HepG2 (cell line): ENCODE results near the gene CFAP300. TPM values are rescaled to one million over a fixed set of nuclear protein-coding genes. Genes with fewer than 3 reads are reported as not detected.
A peak's percentile ranks its signal among the peaks of the same experiment; 100 is the strongest.

Source experiments
- ARNT2 ChIP-seq: sonication (generic); formaldehyde crosslinking; IDR thresholded peaks from 2 replicates; pipeline ENCODE4 v1.8.0; 2022; ENCODE audit warnings: mild to moderate bottlenecking, low read depth, missing genetic modification reagents, moderate library complexity
- ATF7 ChIP-seq, 2 experiments: fragments of 450-650 bp in 1 of 2; sonication (generic) in 1 of 2; formaldehyde crosslinking in 1 of 2; IDR thresholded peaks; 2 replicates each; pipeline versions ENCODE4 v1.4.0 to v1.6.1; 2016 to 2020; ENCODE audit warnings: antibody characterized with exemption in 1 of 2, mild to moderate bottlenecking in 1 of 2, missing genetic modification reagents in 1 of 2
- CBX2 ChIP-seq, 2 experiments: fragments of 200-600 bp in 1 of 2; sonication (generic); formaldehyde crosslinking in 1 of 2; IDR thresholded peaks; 2 replicates each; pipeline versions ENCODE4 v1.7.0 to v1.8.1; 2018 to 2022; ENCODE audit warnings: low read depth in 2 of 2, low read length in 1 of 2, mild to moderate bottlenecking in 1 of 2, missing genetic modification reagents in 1 of 2
- FOXM1 ChIP-seq: sonication (generic); formaldehyde crosslinking; IDR thresholded peaks from 2 replicates; pipeline ENCODE4 v1.5.0; 2020; ENCODE audit warnings: missing genetic modification reagents
- GABPB1 ChIP-seq: IDR thresholded peaks from 2 replicates; pipeline ENCODE4 v1.6.1; 2016; ENCODE audit warnings: mild to moderate bottlenecking, missing genetic modification reagents, moderate library complexity, missing compliant biosample characterization
- HNRNPLL ChIP-seq: fragments of 200-400 bp; formaldehyde crosslinking; IDR thresholded peaks from 2 replicates; pipeline ENCODE4 v1.6.1; 2017; ENCODE audit warnings: mild to moderate bottlenecking, low read depth, low read length; ENCODE audit not compliant: poor library complexity, severe bottlenecking
- MEIS1 ChIP-seq: sonication (generic); formaldehyde crosslinking; IDR thresholded peaks from 2 replicates; pipeline ENCODE4 v1.9.0; 2021; ENCODE audit warnings: mild to moderate bottlenecking, missing genetic modification reagents, moderate library complexity, borderline replicate concordance
- RXRB ChIP-seq: IDR thresholded peaks from 2 replicates; pipeline ENCODE4 v1.6.1; 2016; ENCODE audit warnings: borderline replicate concordance, missing genetic modification reagents, missing compliant biosample characterization
- ZNF207 ChIP-seq: fragments of 450-650 bp; IDR thresholded peaks from 2 replicates; pipeline ENCODE4 v1.6.1; 2016; ENCODE audit warnings: antibody characterized with exemption, borderline replicate concordance
- ZNF678 ChIP-seq: sonication (generic); formaldehyde crosslinking; IDR thresholded peaks from 2 replicates; pipeline ENCODE4 v1.4.0; 2020; ENCODE audit warnings: mild to moderate bottlenecking, missing genetic modification reagents
- ZNF75D ChIP-seq: sonication (generic); formaldehyde crosslinking; IDR thresholded peaks from 2 replicates; pipeline ENCODE4 v1.8.1; 2023; ENCODE audit warnings: missing genetic modification reagents, mild to moderate bottlenecking, borderline replicate concordance
- ZNF780A ChIP-seq: sonication (generic); formaldehyde crosslinking; IDR thresholded peaks from 2 replicates; pipeline ENCODE4 v1.8.0; 2022; ENCODE audit warnings: mild to moderate bottlenecking, missing genetic modification reagents, moderate library complexity
- ZNF839 ChIP-seq: sonication (generic); formaldehyde crosslinking; IDR thresholded peaks from 2 replicates; pipeline ENCODE4 v1.4.0; 2020; ENCODE audit warnings: missing genetic modification reagents, mild to moderate bottlenecking, borderline replicate concordance
- ZNF878 ChIP-seq: sonication (generic); formaldehyde crosslinking; IDR thresholded peaks from 2 replicates; pipeline ENCODE4 v1.8.1; 2023; ENCODE audit warnings: mild to moderate bottlenecking, missing genetic modification reagents, moderate library complexity
- polyA plus RNA-seq, 8 experiments: library from polyadenylated mRNA; depleted of rRNA in 3 of 8; stranded (reverse) in 7 of 8; unstranded in 1 of 8; fragments of >200 nt; fragmentation: Illumina TruSeq in 4 of 8; extraction: Trizol in 4 of 8; gene quantifications; 2 replicates each; pipeline versions ENCODE4 v1.2.1 to v1.2.3, GENCODE V29; 2011 to 2016; ENCODE audit warnings: low read depth in 4 of 8, missing spikeins in 1 of 8, mixed read lengths in 1 of 8; ENCODE audit not compliant: insufficient read depth in 1 of 8
- total RNA-seq, 5 experiments: library from RNA; depleted of rRNA; stranded (reverse); fragments of >200 nt; fragmentation: Illumina TruSeq; extraction: Trizol; gene quantifications; 2 replicates each; pipeline ENCODE4 v1.2.3, GENCODE V29; 2016; ENCODE audit warnings: low read depth in 1 of 5
- TF ChIP-seq, protein P1 (sequence below): sonication (generic); formaldehyde crosslinking; IDR thresholded peaks from 2 replicates; pipeline ENCODE4 v1.4.0; 2020; ENCODE audit warnings: missing genetic modification reagents, borderline replicate concordance
- TF ChIP-seq, protein P2 (sequence below): sonication (generic); formaldehyde crosslinking; IDR thresholded peaks from 2 replicates; pipeline ENCODE4 v1.4.0; 2020; ENCODE audit warnings: low read depth, missing genetic modification reagents
- TF ChIP-seq, protein P3 (sequence below): sonication (generic); formaldehyde crosslinking; IDR thresholded peaks from 2 replicates; pipeline ENCODE4 v1.4.0; 2020; ENCODE audit warnings: mild to moderate bottlenecking, missing genetic modification reagents

Gene CFAP300
- total and polyA plus RNA-seq, 2 of the 13 experiments (the other 11 are each of a cell fraction or from before 2014, with no cell fraction given) = not detected

GRCh38 chr11:102111787-102112508 is 64.7 kb downstream of the CFAP300 start (continued):
- TF ChIP-seq, protein P1, sequence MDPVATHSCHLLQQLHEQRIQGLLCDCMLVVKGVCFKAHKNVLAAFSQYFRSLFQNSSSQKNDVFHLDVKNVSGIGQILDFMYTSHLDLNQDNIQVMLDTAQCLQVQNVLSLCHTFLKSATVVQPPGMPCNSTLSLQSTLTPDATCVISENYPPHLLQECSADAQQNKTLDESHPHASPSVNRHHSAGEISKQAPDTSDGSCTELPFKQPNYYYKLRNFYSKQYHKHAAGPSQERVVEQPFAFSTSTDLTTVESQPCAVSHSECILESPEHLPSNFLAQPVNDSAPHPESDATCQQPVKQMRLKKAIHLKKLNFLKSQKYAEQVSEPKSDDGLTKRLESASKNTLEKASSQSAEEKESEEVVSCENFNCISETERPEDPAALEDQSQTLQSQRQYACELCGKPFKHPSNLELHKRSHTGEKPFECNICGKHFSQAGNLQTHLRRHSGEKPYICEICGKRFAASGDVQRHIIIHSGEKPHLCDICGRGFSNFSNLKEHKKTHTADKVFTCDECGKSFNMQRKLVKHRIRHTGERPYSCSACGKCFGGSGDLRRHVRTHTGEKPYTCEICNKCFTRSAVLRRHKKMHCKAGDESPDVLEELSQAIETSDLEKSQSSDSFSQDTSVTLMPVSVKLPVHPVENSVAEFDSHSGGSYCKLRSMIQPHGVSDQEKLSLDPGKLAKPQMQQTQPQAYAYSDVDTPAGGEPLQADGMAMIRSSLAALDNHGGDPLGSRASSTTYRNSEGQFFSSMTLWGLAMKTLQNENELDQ (CRISPR knock-in tag) = no peak
- TF ChIP-seq ZNF75D (CRISPR knock-in tag) (no peak), RXRB (CRISPR knock-in tag) (peak; percentile 11; the same call in 1 of the 2 replicates), CBX2 (IDR thresholded peaks at IDR 0.05; ENCODE audit: low read depth, low read length) (no peak), CBX2 (CRISPR knock-in tag; IDR thresholded peaks at IDR 0.05; ENCODE audit: low read depth) (no peak), GABPB1 (CRISPR knock-in tag) (no peak), FOXM1 (CRISPR knock-in tag) (no peak), MEIS1 (no peak), ZNF780A (CRISPR knock-in tag) (no peak), ZNF839 (no peak), ZNF678 (CRISPR knock-in tag) (no peak), ZNF878 (CRISPR knock-in tag) (no peak), ATF7 (IDR thresholded peaks at IDR 0.05) (no peak), ATF7 (CRISPR knock-in tag; IDR thresholded peaks at IDR 0.05) (no peak), ZNF207 (no peak), HNRNPLL (no peak), ARNT2 (CRISPR knock-in tag) (0 out of 2 replicates have a peak, but pooled peaks have one; percentile 18)
- TF ChIP-seq, protein P2, sequence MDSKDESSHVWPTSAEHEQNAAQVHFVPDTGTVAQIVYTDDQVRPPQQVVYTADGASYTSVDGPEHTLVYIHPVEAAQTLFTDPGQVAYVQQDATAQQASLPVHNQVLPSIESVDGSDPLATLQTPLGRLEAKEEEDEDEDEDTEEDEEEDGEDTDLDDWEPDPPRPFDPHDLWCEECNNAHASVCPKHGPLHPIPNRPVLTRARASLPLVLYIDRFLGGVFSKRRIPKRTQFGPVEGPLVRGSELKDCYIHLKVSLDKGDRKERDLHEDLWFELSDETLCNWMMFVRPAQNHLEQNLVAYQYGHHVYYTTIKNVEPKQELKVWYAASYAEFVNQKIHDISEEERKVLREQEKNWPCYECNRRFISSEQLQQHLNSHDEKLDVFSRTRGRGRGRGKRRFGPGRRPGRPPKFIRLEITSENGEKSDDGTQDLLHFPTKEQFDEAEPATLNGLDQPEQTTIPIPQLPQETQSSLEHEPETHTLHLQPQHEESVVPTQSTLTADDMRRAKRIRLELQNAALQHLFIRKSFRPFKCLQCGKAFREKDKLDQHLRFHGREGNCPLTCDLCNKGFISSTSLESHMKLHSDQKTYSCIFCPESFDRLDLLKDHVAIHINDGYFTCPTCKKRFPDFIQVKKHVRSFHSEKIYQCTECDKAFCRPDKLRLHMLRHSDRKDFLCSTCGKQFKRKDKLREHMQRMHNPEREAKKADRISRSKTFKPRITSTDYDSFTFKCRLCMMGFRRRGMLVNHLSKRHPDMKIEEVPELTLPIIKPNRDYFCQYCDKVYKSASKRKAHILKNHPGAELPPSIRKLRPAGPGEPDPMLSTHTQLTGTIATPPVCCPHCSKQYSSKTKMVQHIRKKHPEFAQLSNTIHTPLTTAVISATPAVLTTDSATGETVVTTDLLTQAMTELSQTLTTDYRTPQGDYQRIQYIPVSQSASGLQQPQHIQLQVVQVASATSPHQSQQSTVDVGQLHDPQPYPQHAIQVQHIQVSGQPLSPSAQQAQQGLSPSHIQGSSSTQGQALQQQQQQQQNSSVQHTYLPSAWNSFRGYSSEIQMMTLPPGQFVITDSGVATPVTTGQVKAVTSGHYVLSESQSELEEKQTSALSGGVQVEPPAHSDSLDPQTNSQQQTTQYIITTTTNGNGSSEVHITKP = peak; percentile 82
- TF ChIP-seq, protein P3, sequence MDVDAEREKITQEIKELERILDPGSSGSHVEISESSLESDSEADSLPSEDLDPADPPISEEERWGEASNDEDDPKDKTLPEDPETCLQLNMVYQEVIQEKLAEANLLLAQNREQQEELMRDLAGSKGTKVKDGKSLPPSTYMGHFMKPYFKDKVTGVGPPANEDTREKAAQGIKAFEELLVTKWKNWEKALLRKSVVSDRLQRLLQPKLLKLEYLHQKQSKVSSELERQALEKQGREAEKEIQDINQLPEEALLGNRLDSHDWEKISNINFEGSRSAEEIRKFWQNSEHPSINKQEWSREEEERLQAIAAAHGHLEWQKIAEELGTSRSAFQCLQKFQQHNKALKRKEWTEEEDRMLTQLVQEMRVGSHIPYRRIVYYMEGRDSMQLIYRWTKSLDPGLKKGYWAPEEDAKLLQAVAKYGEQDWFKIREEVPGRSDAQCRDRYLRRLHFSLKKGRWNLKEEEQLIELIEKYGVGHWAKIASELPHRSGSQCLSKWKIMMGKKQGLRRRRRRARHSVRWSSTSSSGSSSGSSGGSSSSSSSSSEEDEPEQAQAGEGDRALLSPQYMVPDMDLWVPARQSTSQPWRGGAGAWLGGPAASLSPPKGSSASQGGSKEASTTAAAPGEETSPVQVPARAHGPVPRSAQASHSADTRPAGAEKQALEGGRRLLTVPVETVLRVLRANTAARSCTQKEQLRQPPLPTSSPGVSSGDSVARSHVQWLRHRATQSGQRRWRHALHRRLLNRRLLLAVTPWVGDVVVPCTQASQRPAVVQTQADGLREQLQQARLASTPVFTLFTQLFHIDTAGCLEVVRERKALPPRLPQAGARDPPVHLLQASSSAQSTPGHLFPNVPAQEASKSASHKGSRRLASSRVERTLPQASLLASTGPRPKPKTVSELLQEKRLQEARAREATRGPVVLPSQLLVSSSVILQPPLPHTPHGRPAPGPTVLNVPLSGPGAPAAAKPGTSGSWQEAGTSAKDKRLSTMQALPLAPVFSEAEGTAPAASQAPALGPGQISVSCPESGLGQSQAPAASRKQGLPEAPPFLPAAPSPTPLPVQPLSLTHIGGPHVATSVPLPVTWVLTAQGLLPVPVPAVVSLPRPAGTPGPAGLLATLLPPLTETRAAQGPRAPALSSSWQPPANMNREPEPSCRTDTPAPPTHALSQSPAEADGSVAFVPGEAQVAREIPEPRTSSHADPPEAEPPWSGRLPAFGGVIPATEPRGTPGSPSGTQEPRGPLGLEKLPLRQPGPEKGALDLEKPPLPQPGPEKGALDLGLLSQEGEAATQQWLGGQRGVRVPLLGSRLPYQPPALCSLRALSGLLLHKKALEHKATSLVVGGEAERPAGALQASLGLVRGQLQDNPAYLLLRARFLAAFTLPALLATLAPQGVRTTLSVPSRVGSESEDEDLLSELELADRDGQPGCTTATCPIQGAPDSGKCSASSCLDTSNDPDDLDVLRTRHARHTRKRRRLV (CRISPR knock-in tag) = no peak
